ENCODE data around the gene PPIE. TPM values are rescaled to one million over a fixed set of nuclear protein-coding genes. Genes with fewer than 3 reads are reported as not detected.
A peak's percentile ranks its signal among the peaks of the same experiment; 100 is the strongest.

The PPIE gene
- total RNA-seq, 1 donor = 31.1 TPM

DNA sequence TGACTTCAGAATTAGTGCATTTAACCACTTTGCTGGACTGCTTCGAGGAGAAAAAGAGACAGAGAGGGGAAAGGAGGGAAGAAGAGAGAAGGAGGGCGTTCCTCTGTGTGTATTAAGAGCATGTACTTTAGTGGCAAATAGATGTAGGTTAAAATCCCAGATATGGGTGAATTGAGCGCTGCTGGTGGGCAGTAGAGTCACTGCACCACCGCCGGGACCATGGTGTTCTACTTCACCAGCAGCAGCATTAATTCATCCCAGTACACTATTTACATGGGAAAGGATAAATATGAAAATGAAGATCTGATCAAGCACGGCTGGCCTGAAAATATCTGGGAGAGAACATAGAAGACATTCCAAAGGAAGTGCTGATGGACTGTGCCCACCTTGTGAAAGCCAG lies 20.9 kb upstream of the PPIE start:
- no peak overlapping the region for H3K4me3 ChIP-seq (ENCODE audit: low read depth, low read length)
- DNase-seq (ENCODE audit: low read depth) = no peak
- no peak for TF ChIP-seq CTCF (IDR thresholded peaks at IDR 0.05; ENCODE audit: insufficient read depth, low read depth, low read length)

GRCh38 chr1:39720094-39720999 lies 18.3 kb upstream of the PPIE start:
- no peak overlapping the region for H3K4me3 ChIP-seq (ENCODE audit: low read depth, low read length)
- DNase-seq (ENCODE audit: low read depth) = peak; percentile 75
- TF ChIP-seq CTCF (IDR thresholded peaks at IDR 0.05; ENCODE audit: insufficient read depth, low read depth, low read length) = peak; percentile 53

DNA sequence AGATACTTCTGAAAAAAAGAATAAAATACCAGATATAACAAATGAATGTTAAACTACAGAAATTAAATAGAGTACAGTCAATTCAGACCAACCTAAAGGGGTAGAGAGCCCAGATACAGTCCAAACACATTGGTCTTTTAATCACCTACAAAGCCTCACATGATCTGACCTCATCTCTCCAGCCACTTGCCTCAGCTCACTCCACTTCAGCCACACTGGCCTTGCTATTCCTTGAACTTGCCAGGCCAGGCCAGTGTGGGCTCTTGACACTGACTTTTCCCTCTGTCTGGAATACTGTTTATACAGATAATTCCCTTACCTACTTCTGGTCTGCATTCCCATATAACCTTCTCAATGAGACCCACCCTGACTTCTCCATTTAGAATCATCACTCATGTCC lies 17.0 kb upstream of the PPIE start:
- no peak overlapping the region for H3K4me3 ChIP-seq (ENCODE audit: low read depth, low read length)
- DNase-seq (ENCODE audit: low read depth) = no peak
- TF ChIP-seq CTCF (IDR thresholded peaks at IDR 0.05; ENCODE audit: insufficient read depth, low read depth, low read length) = no peak

- no peak for DNase-seq (ENCODE audit: low read depth)
- no peak overlapping the region for H3K4me3 ChIP-seq (ENCODE audit: low read depth, low read length)
- TF ChIP-seq CTCF (IDR thresholded peaks at IDR 0.05; ENCODE audit: insufficient read depth, low read depth, low read length) = no peak
Observed at GRCh38 chr1:39722495-39722894, 16.2 kb upstream of the PPIE start.

- TF ChIP-seq CTCF (IDR thresholded peaks at IDR 0.05; ENCODE audit: insufficient read depth, low read depth, low read length) = no peak
- H3K4me3 ChIP-seq (ENCODE audit: low read depth, low read length) = no peak overlapping the region
- no peak for DNase-seq (ENCODE audit: low read depth)
Observed at GRCh38 chr1:39726600-39726999, 12.1 kb upstream of the PPIE start.

DNA sequence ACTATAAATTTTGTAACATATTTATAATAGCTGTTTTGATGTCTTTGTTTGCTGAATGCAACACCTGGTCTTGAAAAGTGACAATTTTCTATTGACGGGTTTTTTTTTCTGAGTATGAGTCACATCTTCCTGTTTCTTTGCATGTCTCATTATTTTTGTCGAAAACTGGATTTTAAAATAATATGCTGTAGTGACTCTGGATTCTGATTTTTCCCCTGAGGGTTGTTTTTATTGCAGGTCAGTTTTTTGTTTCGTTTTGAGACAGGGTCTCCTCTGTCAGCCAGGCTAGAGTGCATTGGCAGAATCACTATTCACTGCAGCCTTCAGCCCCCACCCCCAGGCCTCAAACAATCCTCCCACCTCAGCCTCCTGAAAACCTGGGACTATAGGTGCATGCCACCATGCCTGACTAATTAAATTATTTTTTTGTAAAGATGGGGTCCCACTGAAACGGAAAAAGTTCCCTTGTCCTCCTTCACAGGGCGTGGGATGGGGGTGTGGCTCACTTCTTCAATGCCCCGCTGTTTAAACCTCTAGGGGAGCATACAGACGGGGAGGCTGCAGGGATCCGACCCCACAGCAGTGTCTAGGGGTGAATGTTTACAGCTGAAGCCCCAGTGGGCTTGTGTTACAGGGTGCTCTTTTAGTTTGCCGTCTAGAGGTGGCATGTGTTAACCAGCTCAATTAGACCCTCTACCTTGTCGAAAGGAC lies 11.3 kb upstream of the PPIE start:
- DNase-seq (ENCODE audit: low read depth) = no peak
- TF ChIP-seq CTCF (IDR thresholded peaks at IDR 0.05; ENCODE audit: insufficient read depth, low read depth, low read length) = no peak
- no peak overlapping the region for H3K4me3 ChIP-seq (ENCODE audit: low read depth, low read length)
